ENCODE results near the gene PCDHGC3. TPM values are rescaled to one million over a fixed set of nuclear protein-coding genes. Genes with fewer than 3 reads are reported as not detected.

PCDHGC3 gene
- polyA plus RNA-seq, 2 of the 4 experiments (the other 2 are of a cell fraction), result 1.9 to 5.2 TPM

GRCh38 chr5:141493500-141494422 is 18.0 kb downstream of the PCDHGC3 start:
- Histone ChIP-seq H3K4me2 (no peak overlapping the region), H3K4me3 (no peak overlapping the region), H3K9me3 (no peaks in the 10 kb centered on the region), H3K27ac (no peak overlapping the region), H3K4me1 (no peaks in the 10 kb centered on the region)
- FAIRE-seq (no peak), ATAC-seq (peak in 1 of 2 experiments; percentile 35; a peak in 2 of 6 replicates), DNase-seq (ENCODE audit: low read depth in 1 of 2, low spot score in 1 of 2) (no peak)
- POLR2A ChIA-PET, result no interaction called here
- 56% methylated on average over 10 of the region's 10 CpGs for WGBS (ENCODE audit: missing lambda C conversion rate)
- TF ChIP-seq SREBF2 (IDR thresholded peaks at IDR 0.05) (no peak), RNF2 (IDR thresholded peaks at IDR 0.05; ENCODE audit: borderline replicate concordance, low read depth) (no peak), HEYL (CRISPR knock-in tag; IDR thresholded peaks at IDR 0.05) (no peak), CHD2 (IDR thresholded peaks at IDR 0.05; ENCODE audit: low read length, partially characterized antibody) (no peak), MAZ (IDR thresholded peaks at IDR 0.05; ENCODE audit: borderline replicate concordance, low read depth, low read length) (no peak), RARB (CRISPR knock-in tag; IDR thresholded peaks at IDR 0.05) (no peak)
- CTCF ChIA-PET, result interaction anchor here (0.8 to 3.9 kb wide), 5 partner anchors 16 to 111 kb away, joined by 3 to 16 read pairs (median 6); partner anchors contain the start of gene PCDHGA7

- ChIA-PET CTCF (interaction anchor here (3.9 kb wide), 1 partner anchor 29 kb away, joined by 15 read pairs; no protein-coding TSS in a partner anchor), POLR2A (no interaction called here)
- FAIRE-seq, result no peak
Measured at GRCh38 chr5:141494761-141495452, 19.1 kb downstream of the PCDHGC3 start.

More at GRCh38 chr5:141494761-141495452, 19.1 kb downstream of the PCDHGC3 start:
- Histone ChIP-seq H3K27ac (no peak overlapping the region), H3K4me1 (no peaks in the 10 kb centered on the region), H3K9me3 (no peaks in the 10 kb centered on the region), H3K4me2 (no peak overlapping the region), H3K4me3 (no peak overlapping the region)
- DNase-seq (ENCODE audit: low read depth in 1 of 2, low spot score in 1 of 2), result no peak
- no peak for TF ChIP-seq TP53 (CRISPR knock-in tag; IDR thresholded peaks at IDR 0.05)
- TF ChIP-seq CBX2 (IDR thresholded peaks at IDR 0.05; ENCODE audit: borderline replicate concordance, low read depth), result no peak
- no peak for TF ChIP-seq MYC (IDR thresholded peaks at IDR 0.05; ENCODE audit: borderline replicate concordance, low read length)
- no peak for TF ChIP-seq NFE2L2 (conservative IDR thresholded peaks at IDR 0.05; ENCODE audit: low read length)
- TF ChIP-seq HMGXB4 (CRISPR knock-in tag; IDR thresholded peaks at IDR 0.05; ENCODE audit: borderline replicate concordance), result no peak
- no peak for TF ChIP-seq HES2 (IDR thresholded peaks at IDR 0.05)
- TF ChIP-seq HOXB13 (CRISPR knock-in tag; IDR thresholded peaks at IDR 0.05; ENCODE audit: low read depth), result no peak
- no peak for TF ChIP-seq REST (IDR thresholded peaks at IDR 0.05)
- TF ChIP-seq FOSB (CRISPR knock-in tag; IDR thresholded peaks at IDR 0.05), result no peak
- TF ChIP-seq E2F6 (IDR thresholded peaks at IDR 0.05; ENCODE audit: borderline replicate concordance, low read depth), result no peak
- TF ChIP-seq JUNB (IDR thresholded peaks at IDR 0.05), result no peak
- no peak for TF ChIP-seq CHD2 (IDR thresholded peaks at IDR 0.05; ENCODE audit: low read length, partially characterized antibody)
- no peak for TF ChIP-seq POLR2A (IDR thresholded peaks at IDR 0.05; ENCODE audit: low read length)
- no peak for TF ChIP-seq CTCF (IDR thresholded peaks at IDR 0.05)
- WGBS (ENCODE audit: missing lambda C conversion rate), result 46% methylated on average over 22 of the region's 22 CpGs
- no peak for ATAC-seq

Data from A549 (cell line).